ENCODE measurements around the gene PTTG1.

- TF ChIP-seq CTCF (conservative IDR thresholded peaks at IDR 0.05) (no peak), EZH2 (IDR thresholded peaks at IDR 0.05; ENCODE audit: low read depth) (no peak)
These were observed 55.8 kb downstream of the PTTG1 start for GRCh38 chr5:160477266-160477970.

Measured in PC-9 (cell line).